ENCODE data around the gene IGFL2. TPM values are rescaled to one million over a fixed set of nuclear protein-coding genes. Genes with fewer than 3 reads are reported as not detected.
A peak's percentile ranks its signal among the peaks of the same experiment; 100 is the strongest.

The IGFL2 gene
- total and polyA plus RNA-seq, 2 donors from 2014 or later, result not detected

- Histone ChIP-seq H3K4me3 (ENCODE audit: low read length in 3 of 3) (no peak overlapping the region), H3K27me3 (ENCODE audit: control insufficient read depth, insufficient read depth, low read length) (no peaks in the 10 kb centered on the region), H3K4me1 (ENCODE audit: control insufficient read depth in 2 of 3, insufficient read depth in 2 of 3, low read depth in 1 of 3, low read length in 3 of 3) (peaks cover 0 to 4% (median 0%) of the 10 kb centered on the region in 3 donors), H3K36me3 (ENCODE audit: control insufficient read depth in 2 of 3, insufficient read depth in 3 of 3, low read length in 3 of 3) (no peaks in the 10 kb centered on the region), H3K27ac (ENCODE audit: low read depth in 2 of 2, low read length in 2 of 2) (no peak overlapping the region), H3K9me3 (ENCODE audit: control insufficient read depth in 2 of 3, insufficient read depth in 1 of 3, low read length in 3 of 3) (no peaks in the 10 kb centered on the region), H3K9ac (ENCODE audit: low read length in 3 of 3) (no peak overlapping the region)
- peak in 1 of 5 donors; percentile 18 for DNase-seq
- TF ChIP-seq, protein P1, sequence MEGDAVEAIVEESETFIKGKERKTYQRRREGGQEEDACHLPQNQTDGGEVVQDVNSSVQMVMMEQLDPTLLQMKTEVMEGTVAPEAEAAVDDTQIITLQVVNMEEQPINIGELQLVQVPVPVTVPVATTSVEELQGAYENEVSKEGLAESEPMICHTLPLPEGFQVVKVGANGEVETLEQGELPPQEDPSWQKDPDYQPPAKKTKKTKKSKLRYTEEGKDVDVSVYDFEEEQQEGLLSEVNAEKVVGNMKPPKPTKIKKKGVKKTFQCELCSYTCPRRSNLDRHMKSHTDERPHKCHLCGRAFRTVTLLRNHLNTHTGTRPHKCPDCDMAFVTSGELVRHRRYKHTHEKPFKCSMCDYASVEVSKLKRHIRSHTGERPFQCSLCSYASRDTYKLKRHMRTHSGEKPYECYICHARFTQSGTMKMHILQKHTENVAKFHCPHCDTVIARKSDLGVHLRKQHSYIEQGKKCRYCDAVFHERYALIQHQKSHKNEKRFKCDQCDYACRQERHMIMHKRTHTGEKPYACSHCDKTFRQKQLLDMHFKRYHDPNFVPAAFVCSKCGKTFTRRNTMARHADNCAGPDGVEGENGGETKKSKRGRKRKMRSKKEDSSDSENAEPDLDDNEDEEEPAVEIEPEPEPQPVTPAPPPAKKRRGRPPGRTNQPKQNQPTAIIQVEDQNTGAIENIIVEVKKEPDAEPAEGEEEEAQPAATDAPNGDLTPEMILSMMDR (IDR thresholded peaks at IDR 0.05; ENCODE audit: borderline replicate concordance, extremely low read depth, insufficient read depth), result no peak
- no peak for FAIRE-seq
- intact Hi-C loops (cut with DNase I), result no loop called here
Measured at GRCh38 chr19:46210669-46211068, 62.6 kb downstream of the IGFL2 start.

Other genes starting within 250 kb of the IGFL2 start
- 6.7 TPM for gene MYPOP, start 245.6 kb upstream of the IGFL2 start, total RNA-seq
- 11.7 TPM for gene MYPOP, start 245.6 kb upstream of the IGFL2 start, polyA plus RNA-seq (ENCODE audit: insufficient read depth, low read depth, low replicate concordance)
- not detected for gene NANOS2, start 233.5 kb upstream of the IGFL2 start, total RNA-seq
- not detected for gene NANOS2, start 233.5 kb upstream of the IGFL2 start, polyA plus RNA-seq (ENCODE audit: insufficient read depth, low read depth, low replicate concordance)
- gene NOVA2, start 174.4 kb upstream of the IGFL2 start, total RNA-seq, result 8.5 TPM
- gene NOVA2, start 174.4 kb upstream of the IGFL2 start, polyA plus RNA-seq (ENCODE audit: insufficient read depth, low read depth, low replicate concordance), result 0.95 TPM
- gene CCDC61, start 152.8 kb upstream of the IGFL2 start, total RNA-seq, result 22.2 TPM
- gene CCDC61, start 152.8 kb upstream of the IGFL2 start, polyA plus RNA-seq (ENCODE audit: insufficient read depth, low read depth, low replicate concordance), result 17.8 TPM
- gene PGLYRP1, start 125.2 kb upstream of the IGFL2 start, total RNA-seq, result not detected
- not detected for gene PGLYRP1, start 125.2 kb upstream of the IGFL2 start, polyA plus RNA-seq (ENCODE audit: insufficient read depth, low read depth, low replicate concordance)
- not detected for gene IGFL4, start 107.2 kb upstream of the IGFL2 start, total RNA-seq
- gene IGFL4, start 107.2 kb upstream of the IGFL2 start, polyA plus RNA-seq (ENCODE audit: insufficient read depth, low read depth, low replicate concordance), result not detected
- not detected for gene IGFL3, start 23.6 kb upstream of the IGFL2 start, total RNA-seq
- gene IGFL3, start 23.6 kb upstream of the IGFL2 start, polyA plus RNA-seq (ENCODE audit: insufficient read depth, low read depth, low replicate concordance), result not detected
- gene IGFL1, start 81.5 kb downstream of the IGFL2 start, total RNA-seq, result not detected
- not detected for gene IGFL1, start 81.5 kb downstream of the IGFL2 start, polyA plus RNA-seq (ENCODE audit: insufficient read depth, low read depth, low replicate concordance)
- gene HIF3A, start 148.8 kb downstream of the IGFL2 start, total RNA-seq, result 40.4 TPM
- 3.3 TPM for gene HIF3A, start 148.8 kb downstream of the IGFL2 start, polyA plus RNA-seq (ENCODE audit: insufficient read depth, low read depth, low replicate concordance)
- gene PPP5C, start 198.8 kb downstream of the IGFL2 start, total RNA-seq, result 63.7 TPM
- 54.3 TPM for gene PPP5C, start 198.8 kb downstream of the IGFL2 start, polyA plus RNA-seq (ENCODE audit: insufficient read depth, low read depth, low replicate concordance)

Measured in kidney (tissue), 14 donors.